ENCODE data around the gene STK32B. TPM values are rescaled to one million over a fixed set of nuclear protein-coding genes. Genes with fewer than 3 reads are reported as not detected.

Gene STK32B
- polyA plus RNA-seq, 2 of the 4 experiments (the other 2 are of a cell fraction): 7.6 to 12.1 TPM

GRCh38 chr4:5036239-5036638 lies 15.0 kb upstream of the STK32B start:
- Histone ChIP-seq H3K4me2 (no peak overlapping the region), H3K9me3 (no peaks in the 10 kb centered on the region), H3K27ac (peak overlapping the region; percentile 74 to 90; a peak in 5 of 6 replicates), H3K4me1 (peaks cover 31% of the 10 kb centered on the region), H3K4me3 (no peak overlapping the region)
- TF ChIP-seq E2F6 (IDR thresholded peaks at IDR 0.05; ENCODE audit: borderline replicate concordance, low read depth) (no peak), KDM5A (IDR thresholded peaks at IDR 0.05) (no peak), CBX8 (IDR thresholded peaks at IDR 0.05) (no peak), ATOH8 (CRISPR knock-in tag; IDR thresholded peaks at IDR 0.05; ENCODE audit: low read depth) (no peak), CHD4 (IDR thresholded peaks at IDR 0.05; ENCODE audit: borderline replicate concordance) (no peak), NFE2L2 (conservative IDR thresholded peaks at IDR 0.05; ENCODE audit: low read length) (0 out of 2 replicates have a peak, but pooled peaks have one; percentile 17), HOXB5 (CRISPR knock-in tag; IDR thresholded peaks at IDR 0.05) (no peak), FOXS1 (CRISPR knock-in tag; IDR thresholded peaks at IDR 0.05) (no peak), FOSB (CRISPR knock-in tag; IDR thresholded peaks at IDR 0.05) (no peak), RNF2 (IDR thresholded peaks at IDR 0.05; ENCODE audit: borderline replicate concordance, low read depth) (no peak), HMGXB4 (CRISPR knock-in tag; IDR thresholded peaks at IDR 0.05; ENCODE audit: borderline replicate concordance) (no peak), MAFK (IDR thresholded peaks at IDR 0.05; ENCODE audit: partially characterized antibody) (peak; percentile 96), HOXB13 (CRISPR knock-in tag; IDR thresholded peaks at IDR 0.05; ENCODE audit: low read depth) (no peak), CHD2 (IDR thresholded peaks at IDR 0.05; ENCODE audit: low read length, partially characterized antibody) (no peak), MYC (IDR thresholded peaks at IDR 0.05; ENCODE audit: borderline replicate concordance, low read length) (no peak), RARB (CRISPR knock-in tag; IDR thresholded peaks at IDR 0.05) (no peak)
- POLR2A ChIA-PET: no interaction called here
- WGBS (ENCODE audit: missing lambda C conversion rate): 40% methylated on average over 5 of the region's 5 CpGs
- no peak for FAIRE-seq
- CTCF ChIA-PET: interaction anchor here (1.0 to 1.8 kb wide), 4 partner anchors 9 to 42 kb away, joined by 3 to 7 read pairs (median 4); no protein-coding TSS in a partner anchor
- no peak for ATAC-seq
- DNase-seq (ENCODE audit: low read depth in 1 of 2, low spot score in 1 of 2): no peak

GRCh38 chr4:5037553-5038551 lies 13.4 kb upstream of the STK32B start:
- peaks cover 31% of the 10 kb centered on the region for H3K4me1 ChIP-seq
- no peak for FAIRE-seq
- peak overlapping the region; percentile 74 to 90 for H3K27ac ChIP-seq
- no peaks in the 10 kb centered on the region for H3K9me3 ChIP-seq
- 13% methylated on average over 8 of the region's 8 CpGs for WGBS (ENCODE audit: missing lambda C conversion rate)
- peak overlapping the region; percentile 52 for H3K4me2 ChIP-seq
- CTCF ChIA-PET: interaction anchor here (1.3 to 1.8 kb wide), 3 partner anchors 10 to 16 kb away, joined by 4 to 7 read pairs (median 4); no protein-coding TSS in a partner anchor
- DNase-seq (ENCODE audit: low read depth in 1 of 2, low spot score in 1 of 2): peak; percentile 47 to 85
- H3K4me3 ChIP-seq: no peak overlapping the region
- peak; percentile 91 to 95 for ATAC-seq
- POLR2A ChIA-PET: interaction anchor here (0.7 kb wide), 1 partner anchor 13 kb away, joined by 3 read pairs; the partner anchor contains the start of gene STK32B
- peak; percentile 75 for TF ChIP-seq MAX (IDR thresholded peaks at IDR 0.05)
- TF ChIP-seq ZFP36 (IDR thresholded peaks at IDR 0.05; ENCODE audit: borderline replicate concordance, partially characterized antibody): no peak
- TF ChIP-seq MAFK (IDR thresholded peaks at IDR 0.05; ENCODE audit: partially characterized antibody): peak; percentile 30
- TF ChIP-seq EP300 (IDR thresholded peaks at IDR 0.05): peak; percentile 75 to 88; a peak in 4 of 5 replicates
- peak; percentile 99 to 100 for TF ChIP-seq CEBPB (IDR thresholded peaks at IDR 0.05)
- TF ChIP-seq JUN (IDR thresholded peaks at IDR 0.05): peak; percentile 93 to 95; a peak in 4 of 5 replicates
- TF ChIP-seq JUNB (IDR thresholded peaks at IDR 0.05): peak; percentile 93
- peak; percentile 84; the same call in 1 of the 3 replicates for TF ChIP-seq BCL3 (IDR thresholded peaks at IDR 0.05)
- peak; percentile 93 for TF ChIP-seq HES2 (IDR thresholded peaks at IDR 0.05)
- no peak for TF ChIP-seq CBX2 (IDR thresholded peaks at IDR 0.05; ENCODE audit: borderline replicate concordance, low read depth)
- no peak for TF ChIP-seq PHF8 (IDR thresholded peaks at IDR 0.05; ENCODE audit: borderline replicate concordance, low read depth)
- TF ChIP-seq HMGXB4 (CRISPR knock-in tag; IDR thresholded peaks at IDR 0.05; ENCODE audit: borderline replicate concordance): no peak
- TF ChIP-seq SMC3 (IDR thresholded peaks at IDR 0.05): 0 out of 3 replicates have a peak, but pooled peaks have one; percentile 20
- peak; percentile 87 for TF ChIP-seq FOSL2 (IDR thresholded peaks at IDR 0.05)
- TF ChIP-seq FOSL2 (CRISPR knock-in tag; IDR thresholded peaks at IDR 0.05): peak; percentile 89

Data from A549 (cell line).